Measurements from ENCODE around the gene EFTUD2. TPM values are rescaled to one million over a fixed set of nuclear protein-coding genes. Genes with fewer than 3 reads are reported as not detected.
A peak's percentile ranks its signal among the peaks of the same experiment; 100 is the strongest.

The EFTUD2 gene
- total and polyA plus RNA-seq, 2 of the 13 experiments (the other 11 are each of a cell fraction or from before 2014, with no cell fraction given) = 111 to 137 TPM

- TF ChIP-seq SNAPC5 (CRISPR knock-in tag; IDR thresholded peaks at IDR 0.05; ENCODE audit: borderline replicate concordance) (no peak), TAF15 (IDR thresholded peaks at IDR 0.05; ENCODE audit: low read depth, low read length, poor library complexity, severe bottlenecking) (no peak), XBP1 (CRISPR knock-in tag; IDR thresholded peaks at IDR 0.05) (no peak), PTBP1 (IDR thresholded peaks at IDR 0.05; ENCODE audit: low read depth, low read length, poor library complexity, severe bottlenecking) (peak; percentile 29), RXRB (CRISPR knock-in tag; IDR thresholded peaks at IDR 0.05; ENCODE audit: borderline replicate concordance) (peak; percentile 26; the same call in 1 of the 2 replicates), ZNF577 (CRISPR knock-in tag; IDR thresholded peaks at IDR 0.05; ENCODE audit: borderline replicate concordance, low read depth) (no peak), KLF12 (CRISPR knock-in tag; IDR thresholded peaks at IDR 0.05; ENCODE audit: borderline replicate concordance) (no peak), GLI4 (CRISPR knock-in tag; IDR thresholded peaks at IDR 0.05; ENCODE audit: borderline replicate concordance) (no peak), CREB3 (CRISPR knock-in tag; IDR thresholded peaks at IDR 0.05) (no peak), KDM3A (CRISPR knock-in tag; IDR thresholded peaks at IDR 0.05; ENCODE audit: low read depth) (no peak), PCBP1 (IDR thresholded peaks at IDR 0.05; ENCODE audit: borderline replicate concordance, low read depth, low read length) (no peak), HES4 (CRISPR knock-in tag; IDR thresholded peaks at IDR 0.05; ENCODE audit: borderline replicate concordance) (peak; percentile 41; the same call in 1 of the 2 replicates), NR2F6 (IDR thresholded peaks at IDR 0.05) (peak; percentile 23; the same call in 1 of the 2 replicates), NR2F6 (CRISPR knock-in tag; IDR thresholded peaks at IDR 0.05) (peak; percentile 88), BATF2 (CRISPR knock-in tag; IDR thresholded peaks at IDR 0.05) (peak; percentile 67; the same call in 1 of the 2 replicates), BHLHE40 (IDR thresholded peaks at IDR 0.05; ENCODE audit: low read length) (0 out of 2 replicates have a peak, but pooled peaks have one; percentile 8), TBX2 (CRISPR knock-in tag; IDR thresholded peaks at IDR 0.05; ENCODE audit: borderline replicate concordance) (no peak; the same call in 1 of the 2 replicates), ZNF296 (CRISPR knock-in tag; conservative IDR thresholded peaks at IDR 0.05) (no peak), ZNF761 (CRISPR knock-in tag; conservative IDR thresholded peaks at IDR 0.05) (0 out of 2 replicates have a peak, but pooled peaks have one; percentile 54), JUN (CRISPR knock-in tag; IDR thresholded peaks at IDR 0.05) (no peak), CAMTA2 (CRISPR knock-in tag; IDR thresholded peaks at IDR 0.05; ENCODE audit: borderline replicate concordance) (0 out of 2 replicates have a peak, but pooled peaks have one; percentile 48), REXO4 (CRISPR knock-in tag; IDR thresholded peaks at IDR 0.05; ENCODE audit: borderline replicate concordance) (no peak), ZNF530 (CRISPR knock-in tag; IDR thresholded peaks at IDR 0.05; ENCODE audit: low read depth) (no peak), ZNF383 (CRISPR knock-in tag; IDR thresholded peaks at IDR 0.05; ENCODE audit: borderline replicate concordance) (0 out of 2 replicates have a peak, but pooled peaks have one; percentile 29), ISX (CRISPR knock-in tag; conservative IDR thresholded peaks at IDR 0.05) (no peak), TSC22D2 (CRISPR knock-in tag; IDR thresholded peaks at IDR 0.05; ENCODE audit: borderline replicate concordance) (peak; percentile 36; the same call in 1 of the 2 replicates), NFE2L1 (CRISPR knock-in tag; IDR thresholded peaks at IDR 0.05; ENCODE audit: borderline replicate concordance) (no peak), NFYB (CRISPR knock-in tag; IDR thresholded peaks at IDR 0.05) (no peak)
Measured at GRCh38 chr17:44911133-44912001, 12.1 kb upstream of the EFTUD2 start (continued).
